ENCODE results near the gene OTOGL. TPM values are rescaled to one million over a fixed set of nuclear protein-coding genes. Genes with fewer than 3 reads are reported as not detected.

Gene OTOGL
- total RNA-seq, 3 donors from 2014 or later = not detected

GRCh38 chr12:80187660-80188090 lies 88.3 kb downstream of the OTOGL start:
- Mint-ChIP-seq H3K9me3 (no peaks in the 10 kb centered on the region), H3K4me3 (no peak overlapping the region), H3K27me3 (ENCODE audit: low read depth) (peaks cover 8% of the 10 kb centered on the region), H3K36me3 (ENCODE audit: insufficient read depth) (no peaks in the 10 kb centered on the region), H3K4me1 (ENCODE audit: low read depth) (no peaks in the 10 kb centered on the region)
- ATAC-seq (peak in 1 of 2 donors; percentile 28), DNase-seq (no peak)

DNA sequence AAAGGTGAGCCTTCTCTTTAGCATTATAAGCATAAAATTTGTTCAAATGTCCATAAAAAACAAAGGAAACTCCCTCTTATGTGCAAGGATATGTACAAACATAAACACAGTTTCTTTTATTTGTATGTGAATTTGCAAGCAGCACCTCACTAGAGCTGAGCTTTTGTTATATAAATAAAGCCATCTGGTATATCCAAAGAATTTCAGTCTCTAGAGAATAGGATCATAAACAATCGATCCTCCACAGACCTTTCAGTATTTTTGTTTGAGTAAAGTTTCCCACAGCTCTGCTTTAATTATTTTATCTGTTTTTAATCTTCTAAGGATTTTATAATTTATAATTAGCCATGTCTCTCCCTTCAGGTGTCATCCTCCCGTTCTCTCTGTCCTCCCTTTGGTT lies 89.2 kb downstream of the OTOGL start:
- H3K27me3 Mint-ChIP-seq (ENCODE audit: low read depth) = peaks cover 8% of the 10 kb centered on the region
- no peaks in the 10 kb centered on the region for H3K36me3 Mint-ChIP-seq (ENCODE audit: insufficient read depth)
- H3K9me3 Mint-ChIP-seq = no peaks in the 10 kb centered on the region
- DNase-seq = no peak
- no peak for ATAC-seq
- H3K4me3 Mint-ChIP-seq = no peak overlapping the region
- no peaks in the 10 kb centered on the region for H3K4me1 Mint-ChIP-seq (ENCODE audit: low read depth)

DNA sequence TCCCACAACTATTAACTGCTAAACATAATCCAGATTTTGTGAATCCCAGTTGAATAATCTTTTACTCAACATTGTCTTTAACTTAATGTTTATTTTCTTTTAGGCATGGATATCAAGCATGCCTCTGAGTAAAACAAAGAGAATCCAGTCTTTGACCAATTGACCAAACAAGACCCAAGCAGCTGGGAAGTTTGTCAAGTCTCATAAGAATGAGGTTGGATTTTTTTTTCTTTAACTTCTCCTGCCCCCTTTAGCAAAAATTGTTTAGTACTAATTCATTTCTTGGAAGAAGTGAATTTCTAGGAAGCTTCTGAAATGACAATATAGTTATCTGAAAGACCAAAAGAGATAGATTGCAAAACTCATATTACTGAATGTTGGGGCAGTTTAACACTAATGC lies 89.9 kb downstream of the OTOGL start:
- DNase-seq (no peak), ATAC-seq (no peak)
- no peaks in the 10 kb centered on the region for H3K4me1 Mint-ChIP-seq (ENCODE audit: low read depth)
- no peak overlapping the region for H3K4me3 Mint-ChIP-seq
- peaks cover 8% of the 10 kb centered on the region for H3K27me3 Mint-ChIP-seq (ENCODE audit: low read depth)
- no peaks in the 10 kb centered on the region for H3K36me3 Mint-ChIP-seq (ENCODE audit: insufficient read depth)
- H3K9me3 Mint-ChIP-seq = no peaks in the 10 kb centered on the region

DNA sequence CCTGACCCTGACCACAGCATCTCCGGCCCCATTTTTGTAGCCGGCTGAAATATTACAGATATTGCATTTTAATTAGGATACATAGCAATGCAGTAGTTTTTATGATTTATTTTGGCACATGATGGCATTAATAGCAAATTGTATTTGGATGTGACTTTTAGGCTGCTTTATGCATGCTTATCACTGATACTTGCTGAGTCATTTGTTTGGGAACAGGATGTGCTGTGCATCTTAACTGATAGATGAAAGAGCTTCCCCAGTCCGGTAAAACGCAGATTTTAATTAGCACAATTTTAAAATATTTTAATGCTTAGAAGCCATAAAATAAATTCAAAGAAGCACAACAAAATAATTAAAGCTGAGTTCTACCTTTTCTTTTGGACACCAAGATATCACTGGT lies 90.7 kb downstream of the OTOGL start:
- H3K4me3 Mint-ChIP-seq = no peak overlapping the region
- H3K27me3 Mint-ChIP-seq (ENCODE audit: low read depth) = peaks cover 8% of the 10 kb centered on the region
- H3K4me1 Mint-ChIP-seq (ENCODE audit: low read depth) = no peaks in the 10 kb centered on the region
- no peaks in the 10 kb centered on the region for H3K36me3 Mint-ChIP-seq (ENCODE audit: insufficient read depth)
- DNase-seq = no peak
- H3K9me3 Mint-ChIP-seq = no peaks in the 10 kb centered on the region
- ATAC-seq = no peak

DNA sequence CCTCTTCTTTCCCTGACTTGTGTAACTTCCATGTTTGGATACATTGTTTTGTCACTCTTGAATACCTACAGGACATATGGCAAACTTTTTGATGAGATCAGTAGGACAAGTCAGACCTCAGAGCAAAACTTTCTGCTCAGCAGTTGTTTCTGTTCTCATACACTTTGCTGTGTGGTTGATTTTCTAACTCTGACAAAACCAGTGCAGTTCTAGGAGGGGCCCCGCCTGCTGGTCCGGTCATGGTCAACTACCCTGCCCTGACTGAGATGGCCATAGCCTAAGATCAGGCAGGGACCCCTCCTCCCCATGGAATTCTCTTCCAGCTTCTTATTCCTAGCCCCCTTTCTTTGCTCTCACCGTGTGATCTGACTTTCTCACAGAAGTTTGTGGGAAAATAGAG lies 92.8 kb downstream of the OTOGL start:
- DNase-seq = no peak
- H3K4me1 Mint-ChIP-seq (ENCODE audit: low read depth) = no peaks in the 10 kb centered on the region
- ATAC-seq = no peak
- H3K27me3 Mint-ChIP-seq (ENCODE audit: low read depth) = peaks cover 8% of the 10 kb centered on the region
- H3K9me3 Mint-ChIP-seq = no peaks in the 10 kb centered on the region
- H3K4me3 Mint-ChIP-seq = no peak overlapping the region
- H3K36me3 Mint-ChIP-seq (ENCODE audit: insufficient read depth) = no peaks in the 10 kb centered on the region

- DNase-seq (no peak), ATAC-seq (no peak)
- no peak overlapping the region for H3K4me3 Mint-ChIP-seq
- H3K4me1 Mint-ChIP-seq (ENCODE audit: low read depth) = no peaks in the 10 kb centered on the region
- no peaks in the 10 kb centered on the region for H3K36me3 Mint-ChIP-seq (ENCODE audit: insufficient read depth)
- H3K27me3 Mint-ChIP-seq (ENCODE audit: low read depth) = peaks cover 7% of the 10 kb centered on the region
- H3K9me3 Mint-ChIP-seq = no peaks in the 10 kb centered on the region
Measured at GRCh38 chr12:80193865-80194264, 94.5 kb downstream of the OTOGL start.

DNA sequence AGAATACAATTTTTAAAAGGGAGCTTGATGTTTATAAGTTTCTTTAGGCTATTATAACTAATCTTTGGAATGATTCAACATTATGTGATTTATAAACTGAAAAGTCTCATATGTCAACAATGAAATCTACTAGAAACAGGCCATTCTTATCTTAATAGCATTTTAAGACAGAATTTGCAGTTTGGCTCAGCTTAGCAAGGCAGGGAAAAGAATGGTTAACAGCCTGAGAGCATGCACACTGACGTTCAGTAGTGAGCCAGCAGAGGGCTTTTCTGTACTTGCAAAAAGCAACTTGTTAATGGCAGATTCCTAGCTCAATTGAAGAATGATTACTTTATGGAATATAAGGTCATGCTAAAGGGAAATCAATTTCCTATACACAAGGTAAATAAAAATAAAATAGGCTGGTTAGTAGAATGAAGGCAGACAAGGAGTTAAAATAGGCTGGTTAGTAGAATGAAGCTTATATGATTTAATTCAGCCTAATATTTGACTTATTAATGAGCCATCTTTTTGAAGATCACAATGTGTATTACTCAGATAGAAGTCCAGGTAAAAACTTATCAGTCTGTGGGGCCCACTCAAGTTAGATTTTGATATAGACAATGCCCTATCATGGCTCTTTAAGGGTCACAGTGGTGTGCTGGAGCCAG lies 95.9 kb downstream of the OTOGL start:
- Mint-ChIP-seq H3K36me3 (ENCODE audit: insufficient read depth) (no peaks in the 10 kb centered on the region), H3K4me1 (ENCODE audit: low read depth) (no peaks in the 10 kb centered on the region), H3K4me3 (no peak overlapping the region), H3K9me3 (no peaks in the 10 kb centered on the region), H3K27me3 (ENCODE audit: low read depth) (peaks cover 6% of the 10 kb centered on the region)
- DNase-seq = no peak
- ATAC-seq = no peak

GRCh38 chr12:80195737-80196136 lies 96.4 kb downstream of the OTOGL start:
- ATAC-seq = no peak
- H3K9me3 Mint-ChIP-seq = no peaks in the 10 kb centered on the region

GRCh38 chr12:80196419-80196818 lies 97.1 kb downstream of the OTOGL start:
- no peaks in the 10 kb centered on the region for H3K4me1 Mint-ChIP-seq (ENCODE audit: low read depth)
- no peak for DNase-seq
- H3K36me3 Mint-ChIP-seq (ENCODE audit: insufficient read depth) = no peaks in the 10 kb centered on the region
- H3K4me3 Mint-ChIP-seq = no peak overlapping the region
- peaks cover 4% of the 10 kb centered on the region for H3K27me3 Mint-ChIP-seq (ENCODE audit: low read depth)
- no peaks in the 10 kb centered on the region for H3K9me3 Mint-ChIP-seq
- no peak for ATAC-seq

More at GRCh38 chr12:80195737-80196136, 96.4 kb downstream of the OTOGL start:
- DNase-seq = no peak
- no peak overlapping the region for H3K4me3 Mint-ChIP-seq
- peaks cover 6% of the 10 kb centered on the region for H3K27me3 Mint-ChIP-seq (ENCODE audit: low read depth)
- H3K4me1 Mint-ChIP-seq (ENCODE audit: low read depth) = no peaks in the 10 kb centered on the region
- H3K36me3 Mint-ChIP-seq (ENCODE audit: insufficient read depth) = no peaks in the 10 kb centered on the region

GRCh38 chr12:80198782-80199337 lies 99.5 kb downstream of the OTOGL start:
- no peaks in the 10 kb centered on the region for H3K4me1 Mint-ChIP-seq (ENCODE audit: low read depth)
- peaks cover 1% of the 10 kb centered on the region for H3K27me3 Mint-ChIP-seq (ENCODE audit: low read depth)

DNA sequence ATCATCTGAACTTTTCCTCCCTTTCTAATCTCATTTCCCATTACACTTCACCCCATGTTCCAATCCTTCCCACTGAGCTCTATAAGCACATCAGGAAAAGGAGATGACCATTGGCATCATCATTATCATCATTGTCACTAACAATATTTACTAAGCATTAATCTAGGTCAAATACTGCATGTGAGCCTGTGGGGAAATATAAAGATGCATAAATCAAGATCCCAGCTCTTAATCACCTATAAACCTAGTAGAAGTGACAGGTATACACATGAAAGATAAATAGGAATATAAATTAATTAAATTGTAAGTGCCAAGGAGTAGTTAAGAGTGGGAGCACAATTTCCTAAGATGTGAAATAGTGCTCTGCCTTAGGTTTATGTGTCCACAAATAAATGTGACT lies 100.6 kb downstream of the OTOGL start:
- no peak for DNase-seq
- H3K4me3 Mint-ChIP-seq = no peak overlapping the region
- ATAC-seq = no peak
- H3K4me1 Mint-ChIP-seq (ENCODE audit: low read depth) = no peaks in the 10 kb centered on the region
- H3K9me3 Mint-ChIP-seq = no peaks in the 10 kb centered on the region
- H3K36me3 Mint-ChIP-seq (ENCODE audit: insufficient read depth) = no peaks in the 10 kb centered on the region
- peaks cover 5% of the 10 kb centered on the region for H3K27me3 Mint-ChIP-seq (ENCODE audit: low read depth)

More at GRCh38 chr12:80198782-80199337, 99.5 kb downstream of the OTOGL start:
- Mint-ChIP-seq H3K4me3 (no peak overlapping the region), H3K9me3 (no peaks in the 10 kb centered on the region), H3K36me3 (ENCODE audit: insufficient read depth) (no peaks in the 10 kb centered on the region)
- no peak for ATAC-seq
- no peak for DNase-seq

GRCh38 chr12:80200414-80200813 lies 101.1 kb downstream of the OTOGL start:
- ATAC-seq (no peak), DNase-seq (no peak)
- Mint-ChIP-seq H3K27me3 (ENCODE audit: low read depth) (peaks cover 5% of the 10 kb centered on the region), H3K9me3 (no peaks in the 10 kb centered on the region), H3K36me3 (ENCODE audit: insufficient read depth) (no peaks in the 10 kb centered on the region), H3K4me1 (ENCODE audit: low read depth) (no peaks in the 10 kb centered on the region), H3K4me3 (no peak overlapping the region)

GRCh38 chr12:80201908-80202307 lies 102.6 kb downstream of the OTOGL start:
- peaks cover 5% of the 10 kb centered on the region for H3K27me3 Mint-ChIP-seq (ENCODE audit: low read depth)
- no peaks in the 10 kb centered on the region for H3K36me3 Mint-ChIP-seq (ENCODE audit: insufficient read depth)
- no peaks in the 10 kb centered on the region for H3K9me3 Mint-ChIP-seq
- no peak for DNase-seq
- no peak for ATAC-seq
- no peaks in the 10 kb centered on the region for H3K4me1 Mint-ChIP-seq (ENCODE audit: low read depth)
- no peak overlapping the region for H3K4me3 Mint-ChIP-seq

- ATAC-seq = no peak
- no peak for DNase-seq
- Mint-ChIP-seq H3K36me3 (ENCODE audit: insufficient read depth) (no peaks in the 10 kb centered on the region), H3K4me3 (no peak overlapping the region), H3K4me1 (ENCODE audit: low read depth) (no peaks in the 10 kb centered on the region), H3K9me3 (no peaks in the 10 kb centered on the region), H3K27me3 (ENCODE audit: low read depth) (peaks cover 5% of the 10 kb centered on the region)
Measured at GRCh38 chr12:80205960-80206359, 106.6 kb downstream of the OTOGL start.

GRCh38 chr12:80208071-80208470 lies 108.7 kb downstream of the OTOGL start:
- Mint-ChIP-seq H3K9me3 (no peaks in the 10 kb centered on the region), H3K27me3 (ENCODE audit: low read depth) (peaks cover 5% of the 10 kb centered on the region), H3K4me1 (ENCODE audit: low read depth) (no peaks in the 10 kb centered on the region), H3K36me3 (ENCODE audit: insufficient read depth) (no peaks in the 10 kb centered on the region), H3K4me3 (no peak overlapping the region)
- ATAC-seq = no peak
- no peak for DNase-seq

All from activated T-cell treated with anti-CD3 and anti-CD28 coated beads, Interleukin-2, amount 50 U/mL, for 4 hours (primary cell).